Ovary (tissue), 3 donors: ENCODE results near the gene SPZ1.
"Not testable (repeated sequence)": the region's sequence is repeated elsewhere in the genome, so short reads cannot be mapped to it uniquely, and the experiment has no call there.

Experiments
- CTCF ChIP-seq, 3 donors: fragments of 450-650 bp in 2 of 3; fragments of 200-600 bp in 1 of 3; IDR thresholded peaks; one replicate each; pipeline versions ENCODE4 v1.5.1 to v1.8.0; 2016 to 2022; ENCODE audit warnings: antibody characterized with exemption in 3 of 3, mild to moderate bottlenecking in 1 of 3
- EP300 ChIP-seq: sonication (generic); formaldehyde crosslinking; IDR thresholded peaks from one replicate; pipeline ENCODE4 v1.6.1; 2017; ENCODE audit warnings: antibody characterized with exemption
- POLR2A ChIP-seq: fragments of 450-650 bp; IDR thresholded peaks from one replicate; pipeline ENCODE4 v1.6.1; 2017; ENCODE audit warnings: antibody characterized with exemption, mild to moderate bottlenecking, moderate library complexity
- donor health status: DM: no; HTN: no; CAD: no.

- not testable (repeated sequence) for TF ChIP-seq POLR2A; CTCF (IDR thresholded peaks at IDR 0.05); EP300
Measured at GRCh38 chr5:80300796-80301195, 19.0 kb upstream of the SPZ1 start.
